Tibial nerve (tissue), 4 donors: ENCODE measurements around the gene PLB1. TPM values are rescaled to one million over a fixed set of nuclear protein-coding genes. Genes with fewer than 3 reads are reported as not detected.

Source experiments
- DNase-seq, 2 donors: peaks; one replicate each; pipeline ENCODE4 v3.0.0-alpha.2; 2019; ENCODE audit warnings: low spot score in 2 of 2
- H3K27ac ChIP-seq, 4 donors: fragments of 200-600 bp; sonication (generic) in 3 of 4; one replicate each; pipeline ENCODE4 v1.5.1; 2017 to 2019; ENCODE audit warnings: mild to moderate bottlenecking in 1 of 4
- H3K27me3 ChIP-seq, 2 donors: fragments of 200-600 bp; sonication (generic) in 1 of 2; one replicate each; pipeline versions ENCODE4 v1.5.1 to v1.6.0; 2017 to 2019
- H3K36me3 ChIP-seq, 3 donors: fragments of 200-600 bp; sonication (generic); one replicate each; pipeline ENCODE4 v1.5.1; 2018 to 2019
- H3K4me1 ChIP-seq, 4 donors: fragments of 200-600 bp; sonication (generic) in 3 of 4; one replicate each; pipeline ENCODE4 v1.5.1; 2017 to 2019
- H3K4me3 ChIP-seq, 4 donors: fragments of 200-600 bp; sonication (generic) in 3 of 4; one replicate each; pipeline ENCODE4 v1.5.1; 2017 to 2019; ENCODE audit warnings: mild to moderate bottlenecking in 1 of 4, moderate library complexity in 1 of 4
- H3K9me3 ChIP-seq, 4 donors: fragments of 200-600 bp; sonication (generic) in 3 of 4; one replicate each; pipeline ENCODE4 v1.5.1; 2017 to 2019
- CTCF ChIP-seq, 5 experiments: fragments of 200-600 bp in 3 of 5; fragments of 450-650 bp in 2 of 5; sonication (generic) in 3 of 5; IDR thresholded peaks; one replicate each; pipeline ENCODE4 v1.5.1; 2016 to 2019; ENCODE audit warnings: antibody characterized with exemption in 5 of 5, mild to moderate bottlenecking in 3 of 5, moderate library complexity in 2 of 5
- EP300 ChIP-seq, 2 donors: sonication (generic); formaldehyde crosslinking; IDR thresholded peaks; one replicate each; pipeline ENCODE4 v1.6.1; 2017; ENCODE audit warnings: antibody characterized with exemption in 2 of 2, mild to moderate bottlenecking in 1 of 2
- POLR2A ChIP-seq, 2 donors: fragments of 450-650 bp; IDR thresholded peaks; one replicate each; pipeline ENCODE4 v1.6.1; 2017; ENCODE audit warnings: antibody characterized with exemption in 2 of 2, mild to moderate bottlenecking in 2 of 2, moderate library complexity in 2 of 2
- WGBS, 2 donors: methylation state at CpG; one replicate each; pipeline ENCODE4 v1.1.5; 2018; 5-methylcytosine and 5-hydroxymethylcytosine counted together
- total RNA-seq, 4 donors: library from RNA; depleted of rRNA; stranded (reverse); fragments of >200 nt; gene quantifications; one replicate each; pipeline ENCODE4 v1.1.0, GENCODE V29; 2016

PLB1 gene
- total RNA-seq, 4 donors from 2014 or later: 1.7 to 8.4 (median 4.7) TPM

- no peak overlapping the region for H3K27ac ChIP-seq
- no peaks in the 10 kb centered on the region for H3K27me3 ChIP-seq
- H3K9me3 ChIP-seq: no peaks in the 10 kb centered on the region
- no peak for DNase-seq
- no peaks in the 10 kb centered on the region for H3K4me1 ChIP-seq
- WGBS, 2 donors: 13 to 20% methylated on average over 1 of the region's 1 CpG
- no peak overlapping the region for H3K4me3 ChIP-seq
- TF ChIP-seq POLR2A (IDR thresholded peaks at IDR 0.05): no peak
- no peak for TF ChIP-seq EP300 (IDR thresholded peaks at IDR 0.05)
- TF ChIP-seq CTCF (IDR thresholded peaks at IDR 0.05): no peak
- no peaks in the 10 kb centered on the region for H3K36me3 ChIP-seq
Observed at GRCh38 chr2:28652217-28652616, 156.4 kb downstream of the PLB1 start.

- Histone ChIP-seq H3K36me3 (no peaks in the 10 kb centered on the region), H3K4me3 (no peak overlapping the region), H3K27ac (no peak overlapping the region), H3K9me3 (no peaks in the 10 kb centered on the region), H3K27me3 (no peaks in the 10 kb centered on the region), H3K4me1 (peaks cover 0 to 6% (median 0%) of the 10 kb centered on the region in 4 donors)
- WGBS, 2 donors: 75 to 90% methylated on average over 2 of the region's 2 CpGs
- TF ChIP-seq POLR2A (IDR thresholded peaks at IDR 0.05) (no peak), EP300 (IDR thresholded peaks at IDR 0.05) (no peak), CTCF (IDR thresholded peaks at IDR 0.05) (no peak)
- no peak for DNase-seq
Observed at GRCh38 chr2:28653892-28654662, 158.2 kb downstream of the PLB1 start.

GRCh38 chr2:28654663-28655320 is 158.9 kb downstream of the PLB1 start:
- Histone ChIP-seq H3K27ac (no peak overlapping the region), H3K4me3 (no peak overlapping the region), H3K4me1 (peaks cover 0 to 6% (median 0%) of the 10 kb centered on the region in 4 donors), H3K36me3 (no peaks in the 10 kb centered on the region), H3K9me3 (no peaks in the 10 kb centered on the region), H3K27me3 (no peaks in the 10 kb centered on the region)
- WGBS, 2 donors: 55 to 61% methylated on average over 8 of the region's 8 CpGs
- no peak for DNase-seq
- no peak for TF ChIP-seq CTCF (IDR thresholded peaks at IDR 0.05)
- TF ChIP-seq POLR2A (IDR thresholded peaks at IDR 0.05): no peak
- TF ChIP-seq EP300 (IDR thresholded peaks at IDR 0.05): no peak

- 84 to 87% methylated on average over 5 of the region's 5 CpGs for WGBS, 2 donors
Observed at GRCh38 chr2:28656937-28657615, 161.2 kb downstream of the PLB1 start.

GRCh38 chr2:28658369-28658768 is 162.5 kb downstream of the PLB1 start:
- 35 to 46% methylated on average over 1 of the region's 1 CpG for WGBS, 2 donors
- Histone ChIP-seq H3K27me3 (no peaks in the 10 kb centered on the region), H3K4me3 (no peak overlapping the region), H3K4me1 (peaks cover 0 to 36% (median 10%) of the 10 kb centered on the region in 4 donors), H3K36me3 (no peaks in the 10 kb centered on the region), H3K9me3 (no peaks in the 10 kb centered on the region), H3K27ac (peak overlapping the region in 1 of 4 donors; percentile 22)
- TF ChIP-seq POLR2A (IDR thresholded peaks at IDR 0.05) (no peak), EP300 (IDR thresholded peaks at IDR 0.05) (no peak), CTCF (IDR thresholded peaks at IDR 0.05) (no peak)
- no peak for DNase-seq

More at GRCh38 chr2:28656937-28657615, 161.2 kb downstream of the PLB1 start:
- no peak for TF ChIP-seq EP300 (IDR thresholded peaks at IDR 0.05)
- peaks cover 0 to 23% (median 8%) of the 10 kb centered on the region in 4 donors for H3K4me1 ChIP-seq
- H3K27ac ChIP-seq: no peak overlapping the region
- H3K9me3 ChIP-seq: no peaks in the 10 kb centered on the region
- no peaks in the 10 kb centered on the region for H3K36me3 ChIP-seq
- no peak for DNase-seq
- H3K27me3 ChIP-seq: no peaks in the 10 kb centered on the region
- no peak overlapping the region for H3K4me3 ChIP-seq
